ENCODE data around the gene RACK1. TPM values are rescaled to one million over a fixed set of nuclear protein-coding genes. Genes with fewer than 3 reads are reported as not detected.

Gene RACK1
- total RNA-seq, 1 donor from 2014 or later: 1,656 TPM

DNA sequence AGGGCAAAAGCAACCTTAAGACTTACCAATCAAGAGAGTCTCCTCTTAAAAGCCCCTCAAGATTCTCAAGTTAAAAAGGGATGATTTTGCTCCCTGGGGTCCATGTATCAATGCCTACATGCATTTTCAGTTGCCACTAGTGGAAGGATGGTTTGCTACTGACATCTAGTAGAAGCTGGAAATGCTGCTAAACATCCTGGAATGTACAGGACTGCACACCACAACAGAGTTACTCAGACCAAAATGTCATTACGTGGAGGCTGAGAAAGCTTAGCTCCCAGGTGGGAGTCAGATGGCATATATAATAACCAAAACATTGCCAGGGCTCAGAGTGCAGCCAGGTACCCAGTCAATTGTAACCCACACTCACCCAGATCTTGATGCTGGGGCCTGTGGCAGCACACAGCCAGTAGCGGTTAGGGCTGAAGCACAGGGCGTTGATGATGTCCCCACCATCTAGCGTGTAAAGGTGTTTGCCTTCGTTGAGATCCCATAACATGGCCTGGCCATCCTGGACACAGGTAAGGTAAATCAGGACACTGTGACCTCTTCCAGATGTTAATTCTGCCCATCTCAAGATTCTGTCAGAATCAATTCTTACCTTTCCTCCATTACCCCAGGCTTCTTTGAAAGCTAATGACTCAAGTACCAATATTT lies 5.8 kb downstream of the RACK1 start:
- Histone ChIP-seq H3K27me3 (ENCODE audit: insufficient read depth, low read length) (no peaks in the 10 kb centered on the region), H4K20me1 (ENCODE audit: insufficient read depth, low read length) (peaks cover 91% of the 10 kb centered on the region), H3K79me2 (ENCODE audit: insufficient read depth, low read length) (peaks cover 60% of the 10 kb centered on the region), H3K9ac (ENCODE audit: low read length) (peak overlapping the region; percentile 40), H3K36me3 (ENCODE audit: insufficient read depth, low read length) (peaks cover 73% of the 10 kb centered on the region), H3K4me3 (ENCODE audit: insufficient read depth, low read depth, low read length) (no peak overlapping the region), H3K4me2 (ENCODE audit: low read length) (peak overlapping the region; percentile 12), H3K9me3 (ENCODE audit: insufficient read depth, low read depth, low read length) (no peaks in the 10 kb centered on the region), H3K4me1 (ENCODE audit: insufficient read depth, low read length) (peaks cover 22% of the 10 kb centered on the region), H3K27ac (ENCODE audit: low read depth, low read length) (no peak overlapping the region), H2AFZ (ENCODE audit: low read depth, low read length) (no peak overlapping the region)
- Mint-ChIP-seq H3K27ac (ENCODE audit: unreplicated experiment) (no peak overlapping the region), H3K36me3 (ENCODE audit: low read depth, unreplicated experiment) (peaks cover 48% of the 10 kb centered on the region), H3K4me1 (ENCODE audit: low read depth, unreplicated experiment) (peaks cover 30% of the 10 kb centered on the region), H3K9me3 (ENCODE audit: unreplicated experiment) (no peaks in the 10 kb centered on the region), H3K27me3 (ENCODE audit: low read depth, unreplicated experiment) (no peaks in the 10 kb centered on the region), H3K4me3 (ENCODE audit: unreplicated experiment) (peak overlapping the region; percentile 30)
- no peak for TF ChIP-seq CTCF (IDR thresholded peaks at IDR 0.05; ENCODE audit: insufficient read depth, low read depth, low read length)
- no peak for TF ChIP-seq EZH2 (IDR thresholded peaks at IDR 0.05; ENCODE audit: insufficient read depth, low read length)
- no peak for FAIRE-seq
- no peak for DNase-seq (ENCODE audit: low read depth)

DNA sequence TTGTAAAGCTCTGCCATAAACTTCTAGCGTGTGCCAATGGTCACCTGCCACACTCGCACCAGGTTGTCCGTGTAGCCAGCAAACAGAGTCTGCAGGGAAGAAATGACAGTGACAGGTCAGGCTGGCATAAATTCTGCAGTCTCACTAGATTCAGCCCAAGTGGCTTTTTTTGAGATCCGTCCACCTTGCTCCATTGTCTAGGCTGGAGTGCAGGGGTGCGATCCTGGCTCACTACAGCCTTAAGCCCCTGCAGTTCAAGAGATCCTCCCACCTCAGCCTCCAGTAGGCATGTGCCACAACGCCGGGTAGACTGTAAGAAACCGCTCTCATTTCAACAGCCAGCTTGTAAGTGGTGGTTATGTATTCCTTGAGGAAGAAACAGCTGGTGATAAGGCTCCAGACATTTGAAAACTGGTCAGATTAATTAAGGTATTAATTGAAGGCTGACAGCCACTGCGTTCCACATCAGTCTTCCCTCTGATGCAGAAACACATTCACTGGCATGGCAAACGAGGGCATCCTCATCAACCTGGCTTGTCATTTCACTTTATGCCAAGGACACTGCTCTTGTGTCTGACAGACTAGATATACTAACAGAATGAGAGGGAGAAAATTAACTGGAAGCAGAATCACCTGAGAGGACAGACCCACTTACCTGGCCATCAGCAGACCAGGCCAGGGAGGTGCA lies 6.6 kb downstream of the RACK1 start:
- H3K27ac ChIP-seq (ENCODE audit: low read depth, low read length): no peak overlapping the region
- H4K20me1 ChIP-seq (ENCODE audit: insufficient read depth, low read length): peaks cover 86% of the 10 kb centered on the region
- H3K4me3 ChIP-seq (ENCODE audit: insufficient read depth, low read depth, low read length): no peak overlapping the region
- Mint-ChIP-seq H3K36me3 (ENCODE audit: low read depth, unreplicated experiment) (peaks cover 44% of the 10 kb centered on the region), H3K9me3 (ENCODE audit: unreplicated experiment) (no peaks in the 10 kb centered on the region), H3K4me3 (ENCODE audit: unreplicated experiment) (peak overlapping the region; percentile 66), H3K27me3 (ENCODE audit: low read depth, unreplicated experiment) (no peaks in the 10 kb centered on the region), H3K4me1 (ENCODE audit: low read depth, unreplicated experiment) (peaks cover 29% of the 10 kb centered on the region), H3K27ac (ENCODE audit: unreplicated experiment) (no peak overlapping the region)
- no peak for FAIRE-seq
- H3K27me3 ChIP-seq (ENCODE audit: insufficient read depth, low read length): no peaks in the 10 kb centered on the region
- peaks cover 71% of the 10 kb centered on the region for H3K36me3 ChIP-seq (ENCODE audit: insufficient read depth, low read length)
- peaks cover 53% of the 10 kb centered on the region for H3K79me2 ChIP-seq (ENCODE audit: insufficient read depth, low read length)
- DNase-seq (ENCODE audit: low read depth): no peak
- H2AFZ ChIP-seq (ENCODE audit: low read depth, low read length): no peak overlapping the region
- H3K4me2 ChIP-seq (ENCODE audit: low read length): no peak overlapping the region
- peaks cover 20% of the 10 kb centered on the region for H3K4me1 ChIP-seq (ENCODE audit: insufficient read depth, low read length)
- no peak for TF ChIP-seq CTCF (IDR thresholded peaks at IDR 0.05; ENCODE audit: insufficient read depth, low read depth, low read length)
- H3K9me3 ChIP-seq (ENCODE audit: insufficient read depth, low read depth, low read length): no peaks in the 10 kb centered on the region
- peak overlapping the region; percentile 40 for H3K9ac ChIP-seq (ENCODE audit: low read length)

DNA sequence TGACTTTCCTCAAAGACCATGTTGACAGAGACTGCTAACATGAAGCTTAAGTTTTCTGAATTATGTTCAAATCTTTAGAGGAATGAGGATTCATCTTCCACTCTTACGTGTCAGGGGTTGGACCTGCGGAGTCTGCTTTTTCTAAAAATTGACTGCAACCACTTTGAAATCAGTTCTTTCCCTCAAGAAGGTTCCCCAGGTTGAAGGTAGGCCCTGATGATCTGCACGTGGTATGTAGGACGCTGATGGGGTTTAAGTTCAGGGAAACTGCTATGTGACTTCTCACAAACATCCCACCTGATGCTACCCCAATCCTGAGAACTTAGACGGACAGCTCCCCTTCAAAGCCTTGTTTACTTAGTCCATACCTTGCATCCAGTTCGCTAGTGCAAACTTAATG lies 7.2 kb downstream of the RACK1 start:
- FAIRE-seq (no peak), DNase-seq (ENCODE audit: low read depth) (no peak)
- Mint-ChIP-seq H3K4me1 (ENCODE audit: low read depth, unreplicated experiment) (peaks cover 23% of the 10 kb centered on the region), H3K36me3 (ENCODE audit: low read depth, unreplicated experiment) (peaks cover 39% of the 10 kb centered on the region), H3K4me3 (ENCODE audit: unreplicated experiment) (peak overlapping the region; percentile 54), H3K27me3 (ENCODE audit: low read depth, unreplicated experiment) (no peaks in the 10 kb centered on the region), H3K27ac (ENCODE audit: unreplicated experiment) (peak overlapping the region; percentile 12), H3K9me3 (ENCODE audit: unreplicated experiment) (no peaks in the 10 kb centered on the region)
- Histone ChIP-seq H3K4me1 (ENCODE audit: insufficient read depth, low read length) (peaks cover 14% of the 10 kb centered on the region), H3K36me3 (ENCODE audit: insufficient read depth, low read length) (peaks cover 67% of the 10 kb centered on the region), H3K9ac (ENCODE audit: low read length) (no peak overlapping the region), H3K27ac (ENCODE audit: low read depth, low read length) (no peak overlapping the region), H3K79me2 (ENCODE audit: insufficient read depth, low read length) (peaks cover 47% of the 10 kb centered on the region), H2AFZ (ENCODE audit: low read depth, low read length) (no peak overlapping the region), H4K20me1 (ENCODE audit: insufficient read depth, low read length) (peaks cover 82% of the 10 kb centered on the region), H3K9me3 (ENCODE audit: insufficient read depth, low read depth, low read length) (no peaks in the 10 kb centered on the region), H3K27me3 (ENCODE audit: insufficient read depth, low read length) (no peaks in the 10 kb centered on the region), H3K4me2 (ENCODE audit: low read length) (no peak overlapping the region), H3K4me3 (ENCODE audit: insufficient read depth, low read depth, low read length) (no peak overlapping the region)
- no peak for TF ChIP-seq EZH2 (IDR thresholded peaks at IDR 0.05; ENCODE audit: insufficient read depth, low read length)
- no peak for TF ChIP-seq CTCF (IDR thresholded peaks at IDR 0.05; ENCODE audit: insufficient read depth, low read depth, low read length)

Measured in astrocyte (in vitro differentiated cells and primary cell).